SK-N-DZ (cell line): ENCODE measurements around the gene PARD3.

Experiments
- DNase-seq: peaks from one replicate; pipeline ENCODE4 v3.0.0-alpha.2; 2015; ENCODE audit warnings: low spot score

Gene PARD3

GRCh38 chr10:34505338-34505737 is 309.8 kb downstream of the PARD3 start:
- no peak for DNase-seq

GRCh38 chr10:34504534-34504933 is 310.6 kb downstream of the PARD3 start:
- DNase-seq, result no peak

GRCh38 chr10:34503704-34504103 is 311.4 kb downstream of the PARD3 start:
- DNase-seq, result no peak

GRCh38 chr10:34499612-34500279 is 315.4 kb downstream of the PARD3 start:
- no peak for DNase-seq

- DNase-seq, result no peak
Measured at GRCh38 chr10:34498821-34499220, 316.3 kb downstream of the PARD3 start.

GRCh38 chr10:34495938-34496337 is 319.2 kb downstream of the PARD3 start:
- no peak for DNase-seq

- DNase-seq, result no peak
Measured at GRCh38 chr10:34494012-34494411, 321.1 kb downstream of the PARD3 start.

- no peak for DNase-seq
Measured at GRCh38 chr10:34492081-34492480, 323.0 kb downstream of the PARD3 start.

GRCh38 chr10:34491678-34492077 is 323.4 kb downstream of the PARD3 start:
- DNase-seq, result no peak

GRCh38 chr10:34489973-34490745 is 324.9 kb downstream of the PARD3 start:
- DNase-seq, result no peak

- DNase-seq, result no peak
Measured at GRCh38 chr10:34489411-34489810, 325.7 kb downstream of the PARD3 start.

- DNase-seq, result no peak
Measured at GRCh38 chr10:34488476-34489130, 326.5 kb downstream of the PARD3 start.

- no peak for DNase-seq
Measured at GRCh38 chr10:34486008-34486407, 329.1 kb downstream of the PARD3 start.

- no peak for DNase-seq
Measured at GRCh38 chr10:34484164-34484563, 330.9 kb downstream of the PARD3 start.

- no peak for DNase-seq
Measured at GRCh38 chr10:34480345-34480744, 334.8 kb downstream of the PARD3 start.

GRCh38 chr10:34479520-34480179 is 335.4 kb downstream of the PARD3 start:
- no peak for DNase-seq

- DNase-seq, result no peak
Measured at GRCh38 chr10:34477249-34477648, 337.8 kb downstream of the PARD3 start.

GRCh38 chr10:34476608-34477007 is 338.5 kb downstream of the PARD3 start:
- DNase-seq, result no peak

GRCh38 chr10:34475786-34476185 is 339.3 kb downstream of the PARD3 start:
- no peak for DNase-seq

GRCh38 chr10:34475274-34475646 is 339.8 kb downstream of the PARD3 start:
- no peak for DNase-seq

- no peak for DNase-seq
Measured at GRCh38 chr10:34474555-34475273, 340.4 kb downstream of the PARD3 start.

- no peak for DNase-seq
Measured at GRCh38 chr10:34474009-34474376, 341.1 kb downstream of the PARD3 start.
